ENCODE data around the gene ANKS1A. TPM values are rescaled to one million over a fixed set of nuclear protein-coding genes. Genes with fewer than 3 reads are reported as not detected.

ANKS1A gene
- total RNA-seq, 1 donor from 2014 or later = 48.1 TPM

GRCh38 chr6:34904990-34905613 lies 16.0 kb downstream of the ANKS1A start:
- ATAC-seq = peak; percentile 70 to 71
- H3K27ac ChIP-seq = no peak overlapping the region

GRCh38 chr6:34906826-34907225 lies 17.8 kb downstream of the ANKS1A start:
- ATAC-seq (peak in 1 of 2 donors; percentile 17), DNase-seq (no peak)
- no peaks in the 10 kb centered on the region for H3K27me3 ChIP-seq (ENCODE audit: low read depth)
- no peaks in the 10 kb centered on the region for H3K9me3 ChIP-seq
- intact Hi-C loops (cut with DNase I) = no loop called here
- no peak overlapping the region for H3K4me3 ChIP-seq
- TF ChIP-seq CTCF (IDR thresholded peaks at IDR 0.05) = no peak
- H3K4me1 ChIP-seq = peaks cover 20% of the 10 kb centered on the region
- H3K36me3 ChIP-seq = peaks cover 4% of the 10 kb centered on the region
- no peak overlapping the region for H3K27ac ChIP-seq

More at GRCh38 chr6:34904990-34905613, 16.0 kb downstream of the ANKS1A start:
- H3K27me3 ChIP-seq (ENCODE audit: low read depth) = no peaks in the 10 kb centered on the region
- no peaks in the 10 kb centered on the region for H3K9me3 ChIP-seq
- peaks cover 20% of the 10 kb centered on the region for H3K4me1 ChIP-seq
- H3K4me3 ChIP-seq = no peak overlapping the region
- peaks cover 4% of the 10 kb centered on the region for H3K36me3 ChIP-seq
- TF ChIP-seq CTCF (IDR thresholded peaks at IDR 0.05) = no peak
- intact Hi-C loops (cut with DNase I) = no loop called here
- DNase-seq = no peak

- no peak overlapping the region for H3K27ac ChIP-seq
- DNase-seq (no peak), ATAC-seq (peak in 1 of 2 donors; percentile 28)
- intact Hi-C loops (cut with DNase I) = no loop called here
- no peak for TF ChIP-seq CTCF (IDR thresholded peaks at IDR 0.05)
- H3K9me3 ChIP-seq = no peaks in the 10 kb centered on the region
- peaks cover 4% of the 10 kb centered on the region for H3K36me3 ChIP-seq
- H3K4me1 ChIP-seq = peaks cover 27% of the 10 kb centered on the region
- H3K27me3 ChIP-seq (ENCODE audit: low read depth) = no peaks in the 10 kb centered on the region
- no peak overlapping the region for H3K4me3 ChIP-seq
These were observed 19.1 kb downstream of the ANKS1A start for GRCh38 chr6:34908194-34908593.

- DNase-seq (no peak), ATAC-seq (no peak)
- no peak for TF ChIP-seq CTCF (IDR thresholded peaks at IDR 0.05)
- peaks cover 4% of the 10 kb centered on the region for H3K36me3 ChIP-seq
- intact Hi-C loops (cut with DNase I) = no loop called here
- H3K9me3 ChIP-seq = no peaks in the 10 kb centered on the region
- H3K27ac ChIP-seq = no peak overlapping the region
- peaks cover 27% of the 10 kb centered on the region for H3K4me1 ChIP-seq
- H3K4me3 ChIP-seq = no peak overlapping the region
- no peaks in the 10 kb centered on the region for H3K27me3 ChIP-seq (ENCODE audit: low read depth)
These were observed 20.3 kb downstream of the ANKS1A start for GRCh38 chr6:34909320-34909883.

- ATAC-seq (no peak), DNase-seq (no peak)
- Histone ChIP-seq H3K4me1 (peaks cover 21% of the 10 kb centered on the region), H3K4me3 (no peak overlapping the region), H3K27me3 (ENCODE audit: low read depth) (no peaks in the 10 kb centered on the region), H3K9me3 (no peaks in the 10 kb centered on the region), H3K36me3 (no peaks in the 10 kb centered on the region), H3K27ac (no peak overlapping the region)
- intact Hi-C loops (cut with DNase I) = no loop called here
- TF ChIP-seq CTCF (IDR thresholded peaks at IDR 0.05) = no peak
These were observed 22.8 kb downstream of the ANKS1A start for GRCh38 chr6:34911822-34912221.
